ENCODE measurements around the gene FAM200A.
"Not testable (repeated sequence)": the region's sequence is repeated elsewhere in the genome, so short reads cannot be mapped to it uniquely, and the experiment has no call there.

The FAM200A gene

DNA sequence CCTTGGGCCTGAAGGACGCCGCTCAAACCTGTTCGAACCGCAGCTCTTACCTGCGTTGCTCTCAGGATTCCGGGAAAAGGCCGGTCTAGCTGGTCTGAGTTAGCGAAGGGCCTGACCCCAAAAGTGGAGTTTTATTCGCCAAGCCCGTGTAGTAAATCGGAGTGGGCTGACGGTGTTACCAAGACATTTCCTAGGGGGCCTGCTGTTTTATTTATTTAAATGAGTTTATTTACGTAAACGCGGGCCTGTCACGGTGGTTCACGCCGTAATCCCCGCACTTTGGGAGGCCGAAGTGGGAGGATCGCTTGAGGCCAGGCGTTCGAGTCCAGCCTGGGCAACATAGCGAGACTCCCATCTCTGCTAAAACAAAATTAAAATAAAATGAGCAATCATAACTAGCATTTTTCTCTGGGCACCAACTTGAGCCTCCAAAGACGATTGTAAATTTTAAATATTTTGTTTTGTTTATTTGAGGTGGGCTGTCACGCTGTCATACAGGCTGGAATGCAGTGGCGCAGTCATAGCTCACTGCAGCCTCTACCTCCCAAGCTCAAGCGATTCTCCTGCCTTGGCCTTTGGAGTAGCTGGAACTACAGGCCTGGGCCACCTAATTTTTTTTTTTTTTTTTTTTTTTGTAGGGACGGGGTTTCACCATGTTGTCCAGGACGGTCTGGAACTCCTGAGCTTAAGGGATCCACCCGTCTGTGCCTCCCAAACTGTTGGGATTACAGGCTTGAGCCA lies 7.4 kb upstream of the FAM200A start:
- DNase-seq (ENCODE audit: low read depth), result no peak

DNA sequence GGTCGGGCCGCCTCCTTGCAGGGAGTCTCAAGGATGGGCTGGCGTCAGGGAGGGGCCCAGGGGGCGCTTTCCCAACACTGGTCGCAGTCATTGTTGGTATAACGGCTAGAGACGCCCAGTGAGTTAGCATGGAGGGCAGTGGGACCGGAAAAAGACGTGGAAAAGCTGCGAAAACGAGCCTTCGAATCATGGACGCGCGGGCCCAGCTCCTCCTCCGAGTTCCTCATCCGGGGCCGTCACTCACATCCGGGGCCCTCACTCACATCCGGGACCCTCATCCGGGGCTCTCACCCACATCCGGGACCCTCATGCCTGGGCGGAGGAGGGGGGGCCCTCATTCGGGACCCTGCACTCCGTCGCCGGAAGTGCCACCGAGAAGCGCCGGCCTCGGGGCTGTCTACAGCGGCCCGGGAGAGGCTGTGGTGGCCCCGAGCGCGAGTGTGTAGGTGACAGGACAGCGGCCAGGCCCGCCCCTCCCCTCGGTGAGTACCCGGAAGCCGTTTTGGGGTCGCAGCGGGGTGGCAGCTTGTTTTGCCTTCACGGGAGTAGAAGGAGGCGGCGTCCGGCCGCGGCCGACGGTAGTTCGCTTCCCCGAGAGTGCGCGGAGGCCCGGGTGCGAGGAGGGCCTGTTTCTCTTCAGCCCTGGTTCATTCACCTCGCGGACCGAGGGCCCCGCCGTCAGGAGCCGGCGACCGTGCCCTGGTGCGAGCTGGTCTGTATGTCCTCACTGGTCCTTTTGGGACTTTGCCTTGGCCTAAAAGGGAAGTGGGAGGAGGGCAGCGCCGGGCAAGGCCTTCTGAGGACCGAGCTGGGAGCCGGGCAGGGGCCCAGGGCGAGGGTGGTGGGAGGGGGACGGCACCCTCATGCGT lies 6.6 kb upstream of the FAM200A start, which contains the start of gene ZNF655:
Gene ZNF655, plus strand, starts transcription at position 337 of the 869 bp plus-strand sequence. CDS start 1,918 bp downstream, outside the sequence.
- DNase-seq (ENCODE audit: low read depth), result no peak

DNA sequence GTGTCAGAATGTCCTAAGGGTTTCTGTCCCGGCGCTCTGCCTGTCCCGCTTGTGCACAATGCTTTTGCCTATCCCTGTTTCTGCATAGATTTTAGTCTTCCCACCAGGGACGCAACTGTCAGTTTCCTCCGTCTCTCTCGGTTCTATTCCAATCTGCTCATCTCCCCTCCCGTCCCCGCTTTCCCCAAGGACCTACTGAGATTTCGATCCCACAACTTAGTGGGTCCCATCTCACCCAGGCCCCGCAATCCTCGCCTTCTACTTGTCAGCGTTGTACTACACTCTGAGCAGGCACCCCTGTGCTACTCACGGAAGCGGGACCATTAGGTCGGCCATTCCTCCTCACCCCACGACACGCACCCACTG lies 6.0 kb upstream of the FAM200A start:
- no peak for DNase-seq (ENCODE audit: low read depth)

DNA sequence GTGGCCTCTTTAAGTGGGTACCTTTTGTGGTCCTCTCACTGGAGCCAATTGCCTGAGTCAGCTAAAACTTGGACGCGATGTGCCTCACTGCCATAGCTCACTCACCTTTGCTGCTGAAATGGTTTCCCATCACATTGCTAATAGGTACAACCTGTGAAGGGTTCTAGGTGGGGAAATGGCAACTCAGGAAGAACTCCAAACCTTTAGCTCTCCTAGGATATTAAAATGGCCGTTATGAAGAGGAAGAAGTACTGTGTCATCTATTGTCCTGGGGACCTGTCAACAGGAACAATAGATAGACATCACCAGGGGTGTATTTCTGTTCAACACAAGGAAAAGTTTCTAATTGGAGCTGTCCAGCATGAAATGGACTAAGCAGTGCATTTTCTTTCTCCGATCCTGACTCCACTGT lies 5.3 kb upstream of the FAM200A start:
- DNase-seq (ENCODE audit: low read depth), result no peak

DNA sequence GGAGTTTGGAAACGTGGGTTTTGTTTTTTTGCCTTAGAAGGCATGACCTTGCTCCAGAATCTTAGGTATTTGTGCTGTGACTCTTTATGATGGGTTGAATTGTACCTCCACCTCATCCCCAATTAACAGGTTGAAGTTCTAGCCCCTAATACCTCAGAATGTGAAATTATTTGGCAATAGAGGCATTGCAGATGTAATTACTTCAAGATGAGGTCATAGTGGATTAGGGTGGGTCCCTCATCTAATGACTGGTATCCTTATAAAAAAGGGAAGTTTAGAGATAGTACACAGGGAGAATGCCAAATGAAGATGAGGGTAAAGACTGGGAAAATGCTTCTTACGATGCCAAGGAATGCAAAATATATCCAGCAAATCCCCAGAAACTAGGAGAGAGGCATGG lies 3.0 kb upstream of the FAM200A start:
- no peak for DNase-seq (ENCODE audit: low read depth)

DNA sequence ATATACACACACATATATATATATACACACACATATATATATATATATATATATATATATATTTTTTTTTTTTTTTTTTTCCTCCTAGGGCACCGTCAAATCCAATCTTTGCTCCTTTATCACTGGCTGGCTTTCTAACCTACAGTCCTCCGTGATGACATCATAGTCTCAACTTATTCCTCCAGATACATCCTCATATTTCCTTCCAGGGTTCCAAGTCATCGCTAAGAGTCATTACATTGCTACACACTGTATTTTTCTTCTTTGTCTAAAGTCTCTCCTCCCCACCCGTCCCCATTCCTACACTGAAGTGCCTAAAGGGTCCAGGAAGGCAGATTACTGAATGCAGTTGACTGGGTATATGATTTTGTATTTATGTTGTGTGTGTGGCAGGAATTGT lies 1.1 kb upstream of the FAM200A start:
- no peak for DNase-seq (ENCODE audit: low read depth)

DNA sequence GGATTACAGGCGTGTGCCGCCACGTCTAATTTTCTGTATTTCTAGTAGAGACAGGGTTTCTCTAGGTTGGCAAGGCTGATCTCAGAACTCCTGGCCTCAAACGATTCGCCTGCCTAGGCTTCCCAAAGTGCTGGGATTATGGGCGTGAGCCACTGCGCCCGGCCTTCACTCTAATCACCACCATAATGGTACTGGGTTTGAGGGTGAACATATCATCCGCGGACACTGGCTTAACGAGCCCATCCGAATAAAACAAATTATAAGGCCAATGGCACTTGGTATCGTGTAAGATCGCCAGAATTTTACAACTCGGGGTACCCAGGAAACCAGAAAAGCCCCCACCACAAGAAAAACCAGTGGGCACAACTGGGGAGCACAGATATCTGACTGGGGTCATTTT lies 580 bp downstream of the FAM200A start:
- DNase-seq (ENCODE audit: low read depth), result no peak

DNA sequence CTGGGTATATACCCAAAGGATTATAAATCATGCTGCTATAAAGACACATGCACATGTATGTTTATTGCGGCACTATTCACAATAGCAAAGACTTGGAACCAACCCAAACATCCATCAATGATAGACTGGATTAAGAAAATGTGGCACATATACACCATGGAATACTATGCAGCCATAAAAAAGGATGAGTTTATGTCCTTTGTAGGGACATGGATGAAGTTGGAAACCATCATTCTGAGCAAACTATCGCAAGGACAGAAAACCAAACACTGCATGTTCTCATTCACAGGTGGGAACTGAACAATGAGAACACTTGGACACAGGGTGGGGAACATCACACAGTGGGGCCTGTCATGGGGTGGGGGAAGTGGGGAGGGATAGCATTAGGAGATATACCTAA lies 2.4 kb downstream of the FAM200A start:
- DNase-seq (ENCODE audit: low read depth), result not testable (repeated sequence)

DNA sequence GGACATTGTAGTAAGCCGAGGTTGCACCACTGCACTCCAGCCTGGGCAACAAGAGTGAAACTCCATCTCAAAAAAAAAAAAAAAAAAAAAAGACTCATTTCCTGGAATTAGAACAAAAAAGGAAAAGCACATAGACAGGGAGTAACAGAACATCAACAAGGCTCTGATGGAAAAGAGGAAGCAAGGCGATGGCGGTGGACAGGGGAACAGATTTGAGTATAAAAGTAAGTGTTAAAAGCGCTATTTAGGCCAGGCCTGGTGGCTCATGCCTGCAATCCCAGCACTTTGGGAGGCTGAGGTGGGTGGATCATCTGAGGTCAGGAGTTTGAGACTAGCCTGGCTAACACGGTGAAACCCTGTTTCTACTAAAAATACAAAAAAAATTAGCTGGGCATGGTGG lies 6.6 kb downstream of the FAM200A start:
- not testable (repeated sequence) for DNase-seq (ENCODE audit: low read depth)

DNA sequence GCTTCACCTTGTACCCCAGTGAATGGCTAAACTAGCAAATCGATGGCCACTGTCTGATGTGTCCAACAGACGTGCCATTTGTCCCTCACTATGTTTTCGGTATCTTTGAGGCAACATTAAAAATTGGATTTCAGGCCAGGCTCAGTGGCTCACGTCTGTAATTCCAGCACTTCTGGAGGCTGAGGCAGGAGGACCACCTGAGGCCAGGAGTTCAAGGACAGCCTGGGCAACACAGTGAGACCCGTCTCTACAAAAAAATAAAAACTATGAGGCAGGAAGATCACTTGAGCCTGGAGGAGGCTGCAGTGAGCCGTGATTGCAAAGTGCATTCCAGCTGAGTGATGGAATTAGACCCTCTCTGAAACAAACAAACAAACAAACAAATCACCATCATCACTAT lies 8.0 kb downstream of the FAM200A start:
- no peak for DNase-seq (ENCODE audit: low read depth)

DNA sequence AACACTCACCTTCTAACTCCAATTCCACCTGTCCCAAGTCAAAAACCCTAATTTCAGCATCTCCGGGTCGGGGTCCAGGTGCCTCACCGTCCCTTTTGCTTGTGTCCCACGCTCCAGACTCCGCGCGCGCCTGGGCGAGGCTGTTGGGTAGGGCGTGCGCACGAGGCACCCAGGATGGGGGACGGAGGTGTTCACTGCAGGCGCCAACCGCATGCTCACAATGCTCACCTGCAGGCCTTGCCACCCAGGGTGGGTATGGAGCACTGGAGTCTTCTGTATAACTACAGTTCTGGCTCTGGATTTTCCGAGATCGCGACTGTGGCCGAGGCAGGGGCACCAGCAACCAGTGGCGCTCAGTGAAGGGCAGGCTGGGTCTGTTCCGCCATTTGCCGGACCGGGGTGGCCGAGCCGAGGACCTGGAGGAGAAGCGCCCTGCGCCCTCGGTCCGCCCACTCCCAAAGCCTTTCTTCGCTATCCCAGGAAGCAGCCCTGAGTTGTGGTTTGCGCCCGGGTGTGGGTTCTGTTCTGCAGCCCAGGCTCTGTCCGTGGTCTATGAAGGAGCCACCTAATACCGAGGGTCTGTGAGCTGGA lies 8.7 kb downstream of the FAM200A start:
- no peak for DNase-seq (ENCODE audit: low read depth)

DNA sequence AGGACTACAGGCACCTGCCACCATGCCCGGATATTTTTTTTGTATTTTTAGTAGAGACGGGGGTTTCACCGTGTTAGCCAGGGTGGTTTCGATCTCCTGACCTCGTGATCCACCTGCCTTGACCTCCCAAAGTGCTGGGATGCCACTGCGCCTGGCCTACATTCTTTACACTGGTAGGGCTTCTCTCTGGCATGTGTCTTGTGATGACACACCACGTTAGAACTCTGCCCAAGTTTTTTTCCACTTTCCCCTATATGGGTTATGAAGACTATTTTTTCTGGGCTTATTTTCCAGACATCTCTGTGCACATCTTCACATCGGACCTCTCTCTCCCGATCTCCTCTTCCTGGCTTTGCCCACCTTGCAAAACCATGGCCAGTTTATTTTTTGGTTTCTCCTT lies 10.7 kb downstream of the FAM200A start:
- DNase-seq (ENCODE audit: low read depth), result no peak

DNA sequence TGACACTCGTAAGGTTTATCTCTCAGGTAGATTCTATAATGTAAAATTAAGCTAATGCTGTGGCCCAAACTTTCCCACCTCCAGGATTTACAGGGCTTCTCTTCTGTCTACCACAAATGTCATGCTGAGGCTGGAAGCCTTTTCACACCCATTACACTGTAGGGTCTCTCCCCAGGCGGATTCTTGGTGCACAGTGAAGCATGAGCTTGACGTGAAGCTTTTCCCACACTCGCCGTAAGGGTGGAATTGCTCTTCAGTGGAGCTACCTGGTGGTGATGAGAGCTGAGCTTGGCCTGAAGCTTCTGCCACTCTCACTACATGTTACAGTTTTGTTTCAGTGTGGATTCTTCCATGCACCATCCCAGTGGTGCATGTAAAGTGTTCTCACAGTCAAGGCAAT lies 11.4 kb downstream of the FAM200A start:
- DNase-seq (ENCODE audit: low read depth), result no peak

DNA sequence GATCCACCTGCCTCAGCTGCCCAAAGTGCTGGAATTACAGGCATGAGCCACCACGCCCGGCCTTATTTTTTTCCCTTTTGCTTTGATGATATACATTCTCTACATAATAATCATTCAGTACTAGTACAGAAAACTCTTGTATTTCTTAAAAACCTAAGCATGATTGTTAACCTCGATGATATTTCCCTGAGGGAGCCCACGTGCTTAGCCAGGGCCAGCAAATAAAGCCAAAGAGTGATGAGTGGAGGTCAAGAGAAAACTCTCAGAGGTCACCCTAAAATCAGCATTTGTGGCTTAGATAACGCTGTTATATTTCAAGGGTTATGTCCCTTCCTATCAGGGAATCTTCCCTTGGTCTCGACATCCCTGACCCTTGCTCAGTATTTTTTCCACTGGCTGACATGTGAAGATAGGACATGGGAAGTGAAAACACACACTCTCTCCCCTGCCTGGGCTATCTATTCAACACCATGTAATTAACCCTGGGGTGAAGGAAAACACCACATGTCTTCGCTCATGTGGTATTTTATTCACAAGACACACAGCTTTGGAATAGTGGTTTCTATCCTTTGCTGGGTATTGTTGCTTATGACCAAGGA lies 12.6 kb downstream of the FAM200A start:
- no peak for DNase-seq (ENCODE audit: low read depth)

DNA sequence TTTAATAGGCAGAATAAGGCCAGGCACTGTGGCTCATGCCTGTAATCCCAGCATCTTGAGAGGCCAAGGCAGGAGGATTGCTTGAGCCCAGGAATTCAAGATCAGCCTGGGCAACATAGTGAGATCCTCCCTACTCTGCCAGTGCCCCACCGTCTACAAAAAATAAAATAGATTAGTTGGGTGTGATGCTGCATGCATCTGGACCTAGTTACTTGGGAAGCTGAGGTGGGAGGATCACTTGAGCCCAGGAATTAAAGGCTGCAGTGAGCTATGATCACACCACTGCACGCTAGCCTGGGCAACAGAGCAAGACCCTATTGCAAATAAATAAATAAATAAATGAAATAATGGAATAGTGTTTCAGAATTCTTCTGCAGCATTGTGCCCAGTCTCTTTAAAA lies 16.2 kb downstream of the FAM200A start:
- no peak for DNase-seq (ENCODE audit: low read depth)

DNA sequence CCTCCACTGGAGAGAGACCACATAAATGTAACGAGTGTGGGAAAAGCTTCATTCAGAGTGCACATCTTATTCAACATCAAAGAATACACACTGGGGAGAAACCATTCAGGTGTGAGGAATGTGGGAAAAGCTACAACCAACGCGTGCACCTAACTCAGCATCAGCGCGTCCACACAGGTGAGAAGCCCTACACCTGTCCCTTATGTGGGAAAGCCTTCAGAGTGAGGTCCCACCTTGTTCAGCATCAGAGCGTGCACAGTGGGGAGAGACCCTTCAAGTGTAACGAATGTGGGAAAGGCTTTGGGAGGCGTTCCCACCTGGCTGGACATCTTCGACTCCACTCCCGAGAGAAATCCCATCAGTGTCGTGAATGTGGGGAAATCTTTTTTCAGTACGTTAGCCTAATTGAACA lies 20.6 kb downstream of the FAM200A start:
- DNase-seq (ENCODE audit: low read depth), result no peak

DNA sequence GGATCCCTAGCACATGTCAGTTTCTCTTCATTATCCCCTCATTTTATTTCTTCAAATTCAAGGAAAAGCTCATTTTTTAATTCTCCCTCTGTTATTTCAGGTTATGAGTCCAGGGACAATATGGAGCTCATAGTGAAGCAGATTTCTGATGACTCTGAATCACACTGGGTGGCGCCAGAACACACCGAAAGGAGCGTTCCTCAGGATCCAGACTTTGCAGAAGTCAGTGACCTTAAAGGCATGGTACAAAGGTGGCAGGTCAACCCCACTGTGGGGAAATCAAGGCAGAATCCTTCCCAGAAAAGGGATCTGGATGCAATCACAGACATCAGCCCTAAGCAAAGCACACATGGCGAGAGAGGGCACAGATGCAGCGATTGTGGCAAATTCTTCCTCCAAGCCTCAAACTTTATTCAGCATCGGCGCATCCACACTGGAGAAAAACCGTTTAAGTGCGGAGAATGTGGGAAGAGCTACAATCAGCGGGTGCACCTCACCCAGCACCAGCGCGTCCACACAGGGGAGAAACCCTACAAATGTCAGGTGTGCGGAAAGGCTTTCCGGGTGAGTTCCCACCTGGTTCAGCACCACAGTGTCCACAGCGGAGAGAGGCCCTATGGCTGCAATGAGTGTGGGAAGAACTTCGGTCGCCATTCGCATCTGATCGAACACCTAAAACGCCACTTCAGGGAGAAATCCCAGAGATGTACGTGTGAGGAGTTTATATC lies 26.0 kb downstream of the FAM200A start:
- no peak for DNase-seq (ENCODE audit: low read depth)

DNA sequence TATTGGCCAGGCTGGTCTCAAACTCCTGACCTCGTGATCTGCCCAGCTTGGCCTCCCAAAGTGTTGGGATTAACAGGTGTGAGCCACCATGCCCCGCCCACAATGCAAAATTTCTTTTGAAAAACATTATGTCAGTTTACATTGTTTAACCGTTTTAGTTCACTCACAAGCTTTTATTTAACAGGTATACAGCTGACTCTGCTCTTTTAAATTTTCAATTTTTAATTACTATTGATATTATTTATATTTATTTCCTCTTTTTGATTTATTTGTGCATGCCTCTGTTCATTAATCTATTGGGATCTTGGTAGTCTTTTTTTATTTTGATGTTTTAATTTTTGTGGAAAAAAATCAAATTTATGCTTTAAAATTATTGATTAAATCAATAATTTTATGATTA lies 30.5 kb downstream of the FAM200A start:
- DNase-seq (ENCODE audit: low read depth), result no peak

DNA sequence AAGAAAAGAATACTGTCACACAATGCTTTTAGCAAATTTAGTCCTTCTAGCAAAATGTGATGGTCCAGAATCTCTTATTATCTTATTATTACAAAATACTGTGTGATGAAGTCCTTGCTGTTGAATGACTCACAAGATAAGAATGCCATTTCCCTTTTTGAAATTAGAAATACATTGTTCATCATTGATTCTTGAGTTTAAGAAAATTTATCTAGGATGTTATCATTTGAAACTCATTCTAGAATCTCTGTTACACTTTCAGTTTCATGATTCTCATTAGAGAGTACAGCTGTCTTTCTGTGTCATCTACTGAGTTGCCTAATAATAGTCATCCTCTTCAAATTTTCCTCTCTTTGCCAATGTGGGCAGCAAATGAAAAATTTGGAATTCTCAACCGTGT lies 37.9 kb downstream of the FAM200A start:
- peak; percentile 58 for DNase-seq (ENCODE audit: low read depth)

DNA sequence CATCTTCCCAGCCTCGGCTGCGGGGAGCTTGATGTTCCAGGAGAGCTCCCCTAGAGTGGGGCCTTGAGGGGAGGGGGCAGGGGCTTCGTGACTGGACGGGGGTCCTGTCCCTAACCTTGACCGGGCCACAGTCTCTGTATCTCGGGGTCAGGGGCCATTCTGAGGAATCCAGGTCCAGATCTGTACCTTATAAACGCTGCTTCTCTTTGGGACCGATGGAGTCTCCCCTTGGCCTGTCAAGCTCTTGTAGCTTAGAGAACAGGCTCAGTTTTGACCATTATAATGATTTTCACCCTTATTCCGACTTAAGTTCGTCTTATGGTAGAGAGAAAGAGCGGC lies 46.6 kb downstream of the FAM200A start:
- no peak for DNase-seq (ENCODE audit: low read depth)

DNA sequence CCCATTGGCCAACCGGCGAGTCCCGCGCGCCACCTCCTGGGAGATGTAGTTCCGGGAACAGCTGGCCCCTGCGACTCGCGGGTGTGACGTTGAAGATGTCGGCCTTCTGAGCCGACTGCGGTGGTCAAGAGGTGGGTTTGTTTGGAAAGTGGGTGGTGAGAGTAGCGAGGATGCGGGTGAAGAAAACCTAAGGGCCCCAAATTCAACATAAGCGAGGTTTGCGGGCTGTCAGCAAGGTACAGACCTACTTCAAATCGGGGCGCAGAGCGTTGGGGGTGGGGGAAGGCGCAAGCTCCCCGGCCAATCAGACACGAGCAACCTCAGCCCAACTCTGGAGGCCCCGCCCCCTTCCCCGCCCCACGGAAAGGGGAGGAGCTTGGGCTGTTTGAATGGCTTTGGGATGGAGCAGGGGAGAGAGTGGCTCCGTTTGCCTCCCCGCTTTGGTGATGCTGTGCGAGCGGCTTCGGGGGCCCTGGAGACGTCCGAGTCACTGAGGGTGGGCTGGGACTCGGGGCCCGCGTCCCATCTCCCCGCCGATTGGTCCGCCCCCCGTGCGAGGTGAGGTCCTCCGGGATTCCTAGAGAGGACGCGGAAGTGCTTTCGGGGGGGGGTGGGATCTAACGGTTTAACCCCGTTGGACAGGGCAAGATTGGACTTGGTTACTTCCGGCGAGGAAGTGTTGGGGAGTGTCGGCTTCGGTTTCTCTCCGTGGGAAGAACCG lies 47.2 kb downstream of the FAM200A start, which contains the start of gene ZKSCAN5:
Gene ZKSCAN5, plus strand, starts transcription at position 60 of the 721 bp plus-strand sequence. CDS start 1,383 bp downstream, outside the sequence.
- peak; percentile 82 for DNase-seq (ENCODE audit: low read depth)
